ENCODE data around the gene VRK3. TPM values are rescaled to one million over a fixed set of nuclear protein-coding genes. Genes with fewer than 3 reads are reported as not detected.
"Not testable (repeated sequence)": the region's sequence is repeated elsewhere in the genome, so short reads cannot be mapped to it uniquely, and the experiment has no call there.

VRK3 gene
- polyA plus RNA-seq, 4 donors, result 47.2 to 51.2 (median 48.2) TPM

GRCh38 chr19:49958596-49958995, 66.6 kb downstream of the VRK3 start:
- DNase-seq (ENCODE audit: low read depth in 4 of 4, low spot score in 3 of 4), result not testable (repeated sequence)

GRCh38 chr19:49958144-49958543, 67.0 kb downstream of the VRK3 start:
- not testable (repeated sequence) for DNase-seq (ENCODE audit: low read depth in 4 of 4, low spot score in 3 of 4)

- no peak for DNase-seq (ENCODE audit: low read depth in 4 of 4, low spot score in 3 of 4)
Measured at GRCh38 chr19:49957262-49957915, 67.8 kb downstream of the VRK3 start.

DNA sequence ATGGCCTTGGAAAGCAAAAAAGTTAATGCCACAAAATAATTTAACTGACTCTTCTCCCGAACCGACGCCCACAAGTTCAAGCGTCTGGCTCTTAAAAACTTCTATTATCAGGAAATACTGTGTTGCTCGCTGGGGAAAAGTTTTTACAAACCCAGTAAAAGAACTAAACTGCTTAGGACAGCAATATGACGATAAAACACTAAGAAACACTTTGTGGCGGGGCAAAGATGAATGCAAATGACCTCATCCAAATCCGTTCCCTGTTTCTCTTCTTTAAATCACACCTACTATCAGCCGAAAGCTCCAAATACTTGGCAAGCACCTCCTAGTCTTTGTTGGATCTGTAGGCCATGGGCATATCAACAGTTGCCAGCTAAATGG, 69.1 kb downstream of the VRK3 start:
- no peak for DNase-seq (ENCODE audit: low read depth in 4 of 4, low spot score in 3 of 4)

- no peak for DNase-seq (ENCODE audit: low read depth in 4 of 4, low spot score in 3 of 4)
Measured at GRCh38 chr19:49954933-49955332, 70.2 kb downstream of the VRK3 start.

- peak in 2 of 4 donors; percentile 45 to 59 for DNase-seq (ENCODE audit: low read depth in 4 of 4, low spot score in 3 of 4)
Measured at GRCh38 chr19:49954092-49954829, 70.9 kb downstream of the VRK3 start.

DNA sequence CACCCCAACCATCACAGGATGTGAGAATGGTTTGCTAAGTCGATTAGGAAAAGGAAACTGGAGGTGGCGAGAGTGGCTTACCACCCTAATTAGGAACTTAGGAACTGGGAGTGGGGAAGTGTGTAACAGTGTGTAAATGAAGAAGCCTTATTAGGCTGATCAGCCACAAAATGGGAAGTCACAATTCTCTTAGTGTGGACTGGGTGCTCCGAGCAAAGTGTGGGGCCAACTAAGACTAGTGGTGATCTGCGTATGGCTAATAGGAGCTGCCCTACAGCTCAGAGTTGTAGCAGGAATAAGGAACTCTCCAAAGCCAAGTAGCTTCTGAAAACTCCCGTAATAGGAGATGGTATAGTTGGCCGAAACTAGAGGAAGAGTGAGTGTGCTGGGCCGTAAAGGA, 71.8 kb downstream of the VRK3 start:
- DNase-seq (ENCODE audit: low read depth in 4 of 4, low spot score in 3 of 4), result no peak

- no peak for DNase-seq (ENCODE audit: low read depth in 4 of 4, low spot score in 3 of 4)
Measured at GRCh38 chr19:49952906-49953305, 72.3 kb downstream of the VRK3 start.

- DNase-seq (ENCODE audit: low read depth in 4 of 4, low spot score in 3 of 4), result no peak
Measured at GRCh38 chr19:49952479-49952836, 72.7 kb downstream of the VRK3 start.

DNA sequence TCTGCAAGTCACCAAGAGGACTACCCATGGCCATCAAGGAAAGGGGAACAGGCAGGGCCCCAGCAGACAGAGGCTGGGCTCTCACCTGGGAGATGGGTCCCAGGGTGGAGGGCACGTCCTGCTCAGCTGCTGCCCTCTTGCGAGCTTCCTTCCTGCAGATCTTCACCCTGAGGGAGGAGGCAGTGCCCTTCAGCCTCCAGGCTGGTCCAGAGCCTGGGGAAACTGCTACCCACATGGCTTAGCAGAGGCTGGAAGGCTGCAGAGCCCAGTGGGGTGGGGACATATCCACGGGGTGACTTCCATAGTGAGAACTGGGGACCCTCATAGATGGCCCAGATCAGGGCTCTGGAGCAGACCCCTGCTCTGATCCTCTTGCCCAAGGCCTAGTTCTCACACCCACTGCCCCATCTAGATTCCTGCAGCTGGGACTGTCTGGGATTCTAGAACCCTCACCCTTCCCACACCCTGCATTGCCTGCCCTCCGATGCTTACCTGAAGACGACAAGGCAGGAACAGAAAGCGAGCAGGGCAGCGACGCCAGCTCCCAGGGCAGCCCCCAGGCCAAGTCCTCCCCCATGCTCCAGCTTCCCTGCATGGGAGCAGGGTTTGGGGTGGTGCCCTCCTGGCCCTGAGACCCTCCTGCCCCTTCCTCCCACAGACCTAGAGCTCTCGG, 73.2 kb downstream of the VRK3 start:
- DNase-seq (ENCODE audit: low read depth in 4 of 4, low spot score in 3 of 4), result no peak

DNA sequence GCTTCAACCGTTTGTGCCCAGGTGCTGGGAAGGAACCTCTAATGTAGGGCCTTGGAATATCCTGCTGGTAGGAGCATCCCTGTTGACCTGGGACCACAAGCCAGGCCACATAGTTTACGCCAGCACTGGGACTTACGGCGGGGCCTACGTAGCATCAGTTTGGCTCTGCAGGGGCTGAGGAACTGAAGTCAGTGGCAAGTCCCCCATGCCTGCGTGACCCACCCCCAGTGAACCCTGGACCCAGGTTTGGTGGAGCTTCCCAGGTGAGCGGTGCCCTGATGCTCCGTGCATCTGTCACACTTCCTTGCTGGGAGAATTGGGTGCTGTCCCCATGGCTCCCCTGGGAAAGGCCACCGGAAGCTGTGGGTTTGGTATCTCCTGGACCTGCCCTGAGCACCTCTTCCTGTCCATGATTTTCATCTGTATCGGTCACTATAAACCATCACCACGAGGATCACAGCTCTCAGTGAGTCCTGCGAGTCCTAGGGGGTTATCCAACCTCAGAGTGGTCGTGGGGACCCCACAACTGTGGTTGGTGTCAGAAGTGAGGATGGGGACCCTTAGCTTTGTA, 74.1 kb downstream of the VRK3 start:
- DNase-seq (ENCODE audit: low read depth in 4 of 4, low spot score in 3 of 4), result no peak

GRCh38 chr19:49950590-49950948, 74.6 kb downstream of the VRK3 start:
- DNase-seq (ENCODE audit: low read depth in 4 of 4, low spot score in 3 of 4), result no peak

- DNase-seq (ENCODE audit: low read depth in 4 of 4, low spot score in 3 of 4), result no peak
Measured at GRCh38 chr19:49949742-49950589, 75.2 kb downstream of the VRK3 start.

DNA sequence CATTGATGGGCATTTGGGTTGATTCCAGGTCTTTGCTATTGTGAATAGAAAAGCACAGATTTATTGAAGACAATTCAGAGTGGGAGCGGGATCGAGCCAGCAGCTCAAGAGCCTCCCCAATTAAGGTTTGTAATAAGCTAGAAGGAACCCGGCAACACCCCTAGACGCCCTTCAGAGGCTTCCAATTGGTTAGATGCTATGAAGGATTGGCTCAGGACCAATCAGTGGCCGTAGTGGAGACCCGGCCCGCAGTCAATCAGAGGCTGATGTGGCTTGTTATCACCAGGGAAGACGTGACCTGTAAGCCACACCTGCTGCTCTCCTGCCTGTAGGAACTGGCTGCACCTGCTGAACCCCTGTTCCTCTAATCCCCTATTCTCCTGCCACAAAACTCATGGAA, 78.8 kb downstream of the VRK3 start:
- no peak for DNase-seq (ENCODE audit: low read depth in 4 of 4, low spot score in 3 of 4)

DNA sequence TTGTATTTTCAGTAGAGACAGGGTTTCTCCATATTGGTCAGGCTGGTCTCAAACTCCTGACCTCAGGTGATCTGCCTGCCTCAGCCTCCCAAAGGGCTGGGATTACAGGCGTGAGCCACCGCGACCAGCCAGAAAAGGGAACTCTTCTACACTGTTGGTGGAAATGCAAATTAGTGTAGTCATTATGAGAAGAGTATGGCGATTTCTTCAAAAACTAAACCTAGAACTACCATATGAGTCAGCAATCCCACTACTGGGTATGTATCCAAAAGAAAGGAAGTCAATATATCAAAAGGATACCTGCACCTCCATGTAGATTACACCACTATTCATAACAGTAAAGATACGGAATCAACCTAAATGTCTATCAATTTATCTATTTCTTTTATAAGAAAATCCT, 80.6 kb downstream of the VRK3 start:
- DNase-seq (ENCODE audit: low read depth in 4 of 4, low spot score in 3 of 4), result not testable (repeated sequence)

GRCh38 chr19:49940482-49940791, 84.7 kb downstream of the VRK3 start:
- DNase-seq (ENCODE audit: low read depth in 4 of 4, low spot score in 3 of 4), result no peak

DNA sequence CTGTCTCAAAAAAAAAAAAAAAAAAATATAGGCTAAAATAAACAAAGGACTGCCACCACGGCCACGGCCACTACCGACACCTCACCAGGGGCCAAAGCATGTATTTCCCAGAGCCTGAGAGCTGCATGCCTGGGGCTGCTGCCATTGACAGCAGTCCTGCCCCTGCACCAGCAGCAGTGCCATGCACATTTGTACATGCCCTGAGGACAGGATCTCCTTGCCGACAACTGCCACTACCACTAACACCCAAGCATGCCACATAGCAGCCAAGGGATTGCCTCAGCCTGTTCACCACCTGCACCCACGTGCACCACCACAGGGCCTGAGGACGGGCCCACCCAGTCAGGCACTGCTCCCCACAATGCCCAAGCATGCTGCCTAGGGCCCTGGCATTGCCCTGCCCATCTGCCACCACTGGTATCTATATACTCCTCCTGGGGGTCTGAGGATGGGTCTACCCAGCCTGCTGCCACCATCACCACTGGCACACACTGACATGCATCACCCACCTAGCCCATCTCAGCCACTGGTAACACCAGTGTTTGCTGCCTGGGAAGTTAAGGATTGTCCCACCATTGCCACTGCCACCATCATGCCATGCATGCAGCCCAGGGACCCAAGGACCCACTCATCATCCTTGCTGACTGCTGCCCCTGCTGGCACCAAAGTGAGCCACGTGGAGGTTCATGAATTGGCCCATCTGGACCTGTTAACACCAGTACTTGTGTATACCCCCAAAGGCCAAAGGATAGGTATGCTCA, 85.3 kb downstream of the VRK3 start:
- DNase-seq (ENCODE audit: low read depth in 4 of 4, low spot score in 3 of 4), result no peak

DNA sequence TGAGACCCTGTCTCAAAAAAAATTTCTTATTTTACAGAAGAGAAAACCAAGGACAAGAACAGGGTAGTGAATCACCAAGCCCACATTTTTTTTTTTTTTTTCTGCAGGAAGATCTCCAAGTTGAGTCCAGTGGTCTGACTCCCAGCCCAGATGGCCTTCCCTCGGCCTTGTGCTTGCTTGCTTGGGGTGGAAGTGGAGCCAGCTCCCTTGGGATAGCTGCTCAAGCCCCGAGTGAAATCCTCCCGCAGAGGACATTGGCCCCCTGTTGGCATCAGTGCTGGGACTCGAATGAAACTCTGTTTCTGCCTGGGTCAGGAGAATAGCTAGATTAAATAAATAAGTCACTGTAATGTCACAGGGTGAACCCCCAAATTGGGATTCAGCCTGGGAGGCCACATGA, 86.5 kb downstream of the VRK3 start:
- no peak for DNase-seq (ENCODE audit: low read depth in 4 of 4, low spot score in 3 of 4)

DNA sequence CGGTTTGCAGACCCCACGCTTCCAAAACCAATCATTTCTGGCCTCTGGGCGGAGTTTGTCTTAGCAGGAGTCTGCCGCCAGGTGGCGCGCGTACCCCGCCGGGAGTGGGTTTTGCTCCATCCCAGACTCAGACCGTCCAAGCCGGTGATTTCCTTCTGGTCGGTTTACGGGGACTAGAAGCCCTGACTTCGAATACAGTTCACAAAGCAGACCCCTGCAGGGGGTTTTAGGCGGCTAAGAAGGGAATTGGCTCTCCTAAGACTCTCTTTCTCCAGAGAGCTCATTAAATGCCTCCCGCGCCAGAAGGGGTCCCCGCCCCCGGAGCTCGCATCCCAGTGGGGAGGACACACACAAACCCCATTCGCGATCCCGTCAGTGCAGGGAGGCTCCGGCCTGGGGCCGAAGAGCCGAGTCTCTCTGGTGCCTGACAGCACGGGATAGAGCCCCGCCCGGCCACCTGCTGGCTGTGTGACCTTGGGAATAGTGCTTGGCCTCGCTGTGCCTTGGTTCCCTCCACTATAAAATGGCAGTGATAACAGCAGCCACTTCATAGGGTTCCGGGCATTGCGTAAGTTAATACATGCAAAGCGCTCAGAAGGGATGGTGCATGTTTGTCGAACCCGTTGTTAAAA, 87.3 kb downstream of the VRK3 start:
- DNase-seq (ENCODE audit: low read depth in 4 of 4, low spot score in 3 of 4), result no peak

DNA sequence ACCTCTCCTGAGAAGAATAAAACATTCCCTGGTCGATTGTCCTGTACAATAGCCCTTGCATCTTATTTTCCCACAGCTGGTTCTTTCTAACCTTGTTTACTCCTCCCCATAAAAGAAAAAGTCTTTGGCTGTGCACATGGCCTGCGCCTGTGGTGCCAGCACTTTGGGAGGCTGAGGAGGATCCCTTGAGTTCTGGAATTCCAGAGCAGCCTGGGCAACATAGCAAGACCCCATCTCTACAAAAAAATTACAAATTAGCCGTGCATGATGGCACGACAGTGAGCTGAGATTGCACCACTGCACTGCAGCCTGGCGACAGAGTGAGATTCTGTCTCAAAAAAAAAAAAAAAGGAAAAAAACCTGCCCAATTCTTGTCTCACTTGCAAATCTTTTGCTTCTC, 88.6 kb downstream of the VRK3 start:
- no peak for DNase-seq (ENCODE audit: low read depth in 4 of 4, low spot score in 3 of 4)
